ENCODE data around the gene PPY.

The PPY gene

GRCh38 chr17:43970366-43970765 lies 28.1 kb upstream of the PPY start:
- no peak for DNase-seq
- TF ChIP-seq EZH2phosphoT487 (IDR thresholded peaks at IDR 0.05; ENCODE audit: low read length) (no peak), CTCF (IDR thresholded peaks at IDR 0.05; ENCODE audit: low read length) (no peak), EZH2 (optimal IDR thresholded peaks at IDR 0.05; ENCODE audit: low read depth, low read length) (no peak)
- Histone ChIP-seq H3K27me3 (replicated peaks; ENCODE audit: insufficient read depth, low read length) (no peaks in the 10 kb centered on the region), H3K9me2 (replicated peaks; ENCODE audit: insufficient read depth, low read length) (no peaks in the 10 kb centered on the region), H3K36me3 (replicated peaks; ENCODE audit: insufficient read depth, low read length) (no peaks in the 10 kb centered on the region), H3F3A (ENCODE audit: insufficient read depth, low read length) (no peaks in the 10 kb centered on the region), H3K79me2 (ENCODE audit: low read length) (no peaks in the 10 kb centered on the region), H4K20me1 (ENCODE audit: insufficient read depth, low read length) (no peaks in the 10 kb centered on the region), H3K9ac (ENCODE audit: low read length) (no peak overlapping the region), H2AFZ (ENCODE audit: low read length) (no peak overlapping the region), H3K4me3 (ENCODE audit: low read length) (no peak overlapping the region), H3K27ac (ENCODE audit: low read length) (no peak overlapping the region), H3K4me1 (ENCODE audit: low read length) (no peaks in the 10 kb centered on the region), H3K4me2 (ENCODE audit: low read depth, low read length) (no peak overlapping the region), H3K9me3 (replicated peaks; ENCODE audit: insufficient read depth, low read length) (no peaks in the 10 kb centered on the region)

GRCh38 chr17:43967251-43967875 lies 25.1 kb upstream of the PPY start:
- H3K9me2 ChIP-seq (replicated peaks; ENCODE audit: insufficient read depth, low read length) = no peaks in the 10 kb centered on the region
- no peaks in the 10 kb centered on the region for H3K36me3 ChIP-seq (replicated peaks; ENCODE audit: insufficient read depth, low read length)

GRCh38 chr17:43966276-43966675 lies 24.0 kb upstream of the PPY start:
- no peaks in the 10 kb centered on the region for H4K20me1 ChIP-seq (ENCODE audit: insufficient read depth, low read length)
- H3K79me2 ChIP-seq (ENCODE audit: low read length) = no peaks in the 10 kb centered on the region
- H3K4me1 ChIP-seq (ENCODE audit: low read length) = no peaks in the 10 kb centered on the region
- no peaks in the 10 kb centered on the region for H3K9me3 ChIP-seq (replicated peaks; ENCODE audit: insufficient read depth, low read length)
- H2AFZ ChIP-seq (ENCODE audit: low read length) = no peak overlapping the region
- TF ChIP-seq CTCF (IDR thresholded peaks at IDR 0.05; ENCODE audit: low read length) = no peak
- TF ChIP-seq EZH2phosphoT487 (IDR thresholded peaks at IDR 0.05; ENCODE audit: low read length) = no peak
- TF ChIP-seq EZH2 (optimal IDR thresholded peaks at IDR 0.05; ENCODE audit: low read depth, low read length) = no peak
- H3K9ac ChIP-seq (ENCODE audit: low read length) = no peak overlapping the region
- no peaks in the 10 kb centered on the region for H3F3A ChIP-seq (ENCODE audit: insufficient read depth, low read length)
- H3K27me3 ChIP-seq (replicated peaks; ENCODE audit: insufficient read depth, low read length) = no peaks in the 10 kb centered on the region
- H3K4me2 ChIP-seq (ENCODE audit: low read depth, low read length) = no peak overlapping the region
- no peaks in the 10 kb centered on the region for H3K36me3 ChIP-seq (replicated peaks; ENCODE audit: insufficient read depth, low read length)
- H3K4me3 ChIP-seq (ENCODE audit: low read length) = no peak overlapping the region
- H3K9me2 ChIP-seq (replicated peaks; ENCODE audit: insufficient read depth, low read length) = no peaks in the 10 kb centered on the region
- no peak for DNase-seq
- no peak overlapping the region for H3K27ac ChIP-seq (ENCODE audit: low read length)

More at GRCh38 chr17:43967251-43967875, 25.1 kb upstream of the PPY start:
- Histone ChIP-seq H3K9me3 (replicated peaks; ENCODE audit: insufficient read depth, low read length) (no peaks in the 10 kb centered on the region), H3F3A (ENCODE audit: insufficient read depth, low read length) (no peaks in the 10 kb centered on the region), H3K9ac (ENCODE audit: low read length) (no peak overlapping the region), H2AFZ (ENCODE audit: low read length) (no peak overlapping the region), H3K4me2 (ENCODE audit: low read depth, low read length) (no peak overlapping the region), H3K27ac (ENCODE audit: low read length) (no peak overlapping the region), H3K79me2 (ENCODE audit: low read length) (no peaks in the 10 kb centered on the region), H3K4me1 (ENCODE audit: low read length) (no peaks in the 10 kb centered on the region), H3K27me3 (replicated peaks; ENCODE audit: insufficient read depth, low read length) (no peaks in the 10 kb centered on the region), H4K20me1 (ENCODE audit: insufficient read depth, low read length) (no peaks in the 10 kb centered on the region), H3K4me3 (ENCODE audit: low read length) (no peak overlapping the region)
- no peak for TF ChIP-seq CTCF (IDR thresholded peaks at IDR 0.05; ENCODE audit: low read length)
- TF ChIP-seq EZH2 (optimal IDR thresholded peaks at IDR 0.05; ENCODE audit: low read depth, low read length) = no peak
- no peak for TF ChIP-seq EZH2phosphoT487 (IDR thresholded peaks at IDR 0.05; ENCODE audit: low read length)
- DNase-seq = no peak

All from MM.1S (cell line).